Osteoblast (primary cell): Measurements from ENCODE around the gene C3orf18. TPM values are rescaled to one million over a fixed set of nuclear protein-coding genes. Genes with fewer than 3 reads are reported as not detected.
A peak's percentile ranks its signal among the peaks of the same experiment; 100 is the strongest.

Experiments used
- DNase-seq: peaks from one replicate; pipeline ENCODE4 v3.0.0; 2011; ENCODE audit warnings: low spot score, mixed read lengths; ENCODE audit not compliant: insufficient read length; ENCODE audit errors: missing footprints
- H2AFZ ChIP-seq: 2 replicates; pipeline ENCODE4 v1.6.0; 2011; ENCODE audit warnings: mild to moderate bottlenecking, low read length
- H3K27ac ChIP-seq: 2 replicates; pipeline ENCODE4 v1.5.1; 2011; ENCODE audit warnings: mild to moderate bottlenecking, low read depth, low read length, moderate library complexity
- H3K27me3 ChIP-seq: 2 replicates; pipeline ENCODE4 v1.6.0; 2012; ENCODE audit warnings: mild to moderate bottlenecking, control low read depth, inconsistent platforms, low read length, moderate library complexity; ENCODE audit not compliant: insufficient read depth
- H3K36me3 ChIP-seq: 2 replicates; pipeline ENCODE4 v1.5.1; 2011; ENCODE audit warnings: mild to moderate bottlenecking, low read length, control low read depth, moderate library complexity; ENCODE audit not compliant: insufficient read depth
- H3K4me1 ChIP-seq: 2 replicates; pipeline ENCODE4 v1.5.1; 2011; ENCODE audit warnings: mild to moderate bottlenecking, low read length, control low read depth, moderate library complexity; ENCODE audit not compliant: insufficient read depth
- H3K4me2 ChIP-seq: 2 replicates; pipeline ENCODE4 v1.6.0; 2011; ENCODE audit warnings: mild to moderate bottlenecking, low read length; ENCODE audit not compliant: insufficient read depth
- H3K4me3 ChIP-seq: fragments of 200-600 bp; sonication (generic); 3 replicates; pipeline ENCODE4 v1.5.1; 2012; ENCODE audit warnings: mild to moderate bottlenecking, low read length, inconsistent platforms; ENCODE audit not compliant: insufficient read depth
- H3K79me2 ChIP-seq: 2 replicates; pipeline ENCODE4 v1.6.0; 2012; ENCODE audit warnings: mild to moderate bottlenecking, low read length, control low read depth, inconsistent platforms; ENCODE audit not compliant: insufficient read depth
- H3K9me3 ChIP-seq: 2 replicates; pipeline ENCODE4 v1.5.1; 2011; ENCODE audit warnings: low read depth, low read length, control low read depth
- H4K20me1 ChIP-seq: 2 replicates; pipeline ENCODE4 v1.6.0; 2012; ENCODE audit warnings: mild to moderate bottlenecking, low read length, control low read depth; ENCODE audit not compliant: insufficient read depth
- total RNA-seq: library from RNA; depleted of rRNA; stranded (reverse); fragments of >200 nt; gene quantifications from 2 replicates; pipeline ENCODE4 v1.2.3, GENCODE V29; 2012
- TF ChIP-seq, protein P1 (sequence below): IDR thresholded peaks from 2 replicates; pipeline ENCODE4 v1.5.1; 2011; ENCODE audit warnings: mild to moderate bottlenecking, low read depth, low read length, moderate library complexity; ENCODE audit errors: extremely low read depth

Gene C3orf18
- total RNA-seq, 1 donor = 18.8 TPM

DNA sequence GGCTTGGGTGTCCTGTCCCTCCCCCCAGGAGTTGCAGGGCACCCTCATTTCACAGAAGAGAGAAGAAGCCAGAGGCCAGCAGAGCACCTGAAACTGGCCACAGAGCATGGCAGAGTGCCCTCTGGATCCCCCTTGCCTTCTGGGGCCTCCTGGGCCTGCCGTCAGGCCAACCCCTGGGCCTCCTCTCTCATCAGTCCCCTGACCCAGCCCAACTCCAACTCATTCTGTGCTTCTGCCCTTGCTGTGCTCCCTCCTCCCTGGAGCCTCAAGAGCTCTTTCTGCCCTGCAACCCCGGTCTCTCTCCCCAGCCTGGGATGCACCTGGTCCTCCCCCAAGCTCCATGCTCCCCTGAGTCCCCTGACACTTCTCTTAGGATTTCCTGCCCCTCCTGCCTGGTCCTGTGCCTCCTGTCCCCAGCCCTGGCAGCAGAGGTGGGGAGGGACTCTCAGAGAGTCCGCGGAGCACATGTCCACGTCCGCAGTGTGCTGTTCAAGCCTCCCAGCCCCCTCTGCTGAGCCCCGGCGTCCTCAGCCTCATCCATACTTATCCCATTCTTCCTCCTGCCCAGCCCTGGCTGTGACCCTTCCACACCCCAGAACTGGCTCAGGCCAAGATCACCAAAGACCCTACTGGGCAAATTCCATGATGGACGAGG, 33.6 kb downstream of the C3orf18 start:
- Histone ChIP-seq H3K4me2 (no peak overlapping the region), H3K27me3 (peaks cover 33% of the 10 kb centered on the region), H3K4me1 (no peaks in the 10 kb centered on the region), H2AFZ (no peak overlapping the region), H3K9me3 (no peaks in the 10 kb centered on the region), H3K79me2 (no peaks in the 10 kb centered on the region), H3K27ac (no peak overlapping the region), H3K4me3 (no peak overlapping the region), H3K36me3 (no peaks in the 10 kb centered on the region), H4K20me1 (no peaks in the 10 kb centered on the region)
- no peak for DNase-seq
- TF ChIP-seq, protein P1, sequence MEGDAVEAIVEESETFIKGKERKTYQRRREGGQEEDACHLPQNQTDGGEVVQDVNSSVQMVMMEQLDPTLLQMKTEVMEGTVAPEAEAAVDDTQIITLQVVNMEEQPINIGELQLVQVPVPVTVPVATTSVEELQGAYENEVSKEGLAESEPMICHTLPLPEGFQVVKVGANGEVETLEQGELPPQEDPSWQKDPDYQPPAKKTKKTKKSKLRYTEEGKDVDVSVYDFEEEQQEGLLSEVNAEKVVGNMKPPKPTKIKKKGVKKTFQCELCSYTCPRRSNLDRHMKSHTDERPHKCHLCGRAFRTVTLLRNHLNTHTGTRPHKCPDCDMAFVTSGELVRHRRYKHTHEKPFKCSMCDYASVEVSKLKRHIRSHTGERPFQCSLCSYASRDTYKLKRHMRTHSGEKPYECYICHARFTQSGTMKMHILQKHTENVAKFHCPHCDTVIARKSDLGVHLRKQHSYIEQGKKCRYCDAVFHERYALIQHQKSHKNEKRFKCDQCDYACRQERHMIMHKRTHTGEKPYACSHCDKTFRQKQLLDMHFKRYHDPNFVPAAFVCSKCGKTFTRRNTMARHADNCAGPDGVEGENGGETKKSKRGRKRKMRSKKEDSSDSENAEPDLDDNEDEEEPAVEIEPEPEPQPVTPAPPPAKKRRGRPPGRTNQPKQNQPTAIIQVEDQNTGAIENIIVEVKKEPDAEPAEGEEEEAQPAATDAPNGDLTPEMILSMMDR = no peak

DNA sequence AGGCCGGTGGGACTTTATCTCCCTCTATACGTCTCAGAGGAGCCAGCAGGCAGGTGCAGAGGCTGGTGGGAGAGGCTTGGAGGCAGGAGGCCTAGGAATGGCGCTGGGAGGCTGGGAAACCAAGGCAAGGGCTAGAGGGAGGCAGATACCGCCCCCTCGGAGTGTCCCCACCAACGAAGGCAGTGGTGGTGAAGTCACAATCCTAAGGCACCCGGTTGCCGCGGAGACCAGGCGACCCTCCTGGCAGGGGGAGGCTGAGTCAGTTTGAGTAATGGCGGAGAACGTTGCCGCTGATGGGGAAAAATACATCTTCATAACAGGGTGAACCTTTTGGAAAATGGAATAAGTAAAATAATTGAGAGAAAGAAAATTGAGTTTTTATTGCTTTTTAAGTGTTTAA, 34.2 kb downstream of the C3orf18 start:
- H3K9me3 ChIP-seq = no peaks in the 10 kb centered on the region
- no peak overlapping the region for H2AFZ ChIP-seq
- H3K79me2 ChIP-seq = no peaks in the 10 kb centered on the region
- no peaks in the 10 kb centered on the region for H3K36me3 ChIP-seq
- H4K20me1 ChIP-seq = no peaks in the 10 kb centered on the region
- H3K27ac ChIP-seq = no peak overlapping the region
- peaks cover 33% of the 10 kb centered on the region for H3K27me3 ChIP-seq
- no peak overlapping the region for H3K4me3 ChIP-seq
- no peak overlapping the region for H3K4me2 ChIP-seq
- no peaks in the 10 kb centered on the region for H3K4me1 ChIP-seq
- TF ChIP-seq, protein P1 = no peak
- no peak for DNase-seq

DNA sequence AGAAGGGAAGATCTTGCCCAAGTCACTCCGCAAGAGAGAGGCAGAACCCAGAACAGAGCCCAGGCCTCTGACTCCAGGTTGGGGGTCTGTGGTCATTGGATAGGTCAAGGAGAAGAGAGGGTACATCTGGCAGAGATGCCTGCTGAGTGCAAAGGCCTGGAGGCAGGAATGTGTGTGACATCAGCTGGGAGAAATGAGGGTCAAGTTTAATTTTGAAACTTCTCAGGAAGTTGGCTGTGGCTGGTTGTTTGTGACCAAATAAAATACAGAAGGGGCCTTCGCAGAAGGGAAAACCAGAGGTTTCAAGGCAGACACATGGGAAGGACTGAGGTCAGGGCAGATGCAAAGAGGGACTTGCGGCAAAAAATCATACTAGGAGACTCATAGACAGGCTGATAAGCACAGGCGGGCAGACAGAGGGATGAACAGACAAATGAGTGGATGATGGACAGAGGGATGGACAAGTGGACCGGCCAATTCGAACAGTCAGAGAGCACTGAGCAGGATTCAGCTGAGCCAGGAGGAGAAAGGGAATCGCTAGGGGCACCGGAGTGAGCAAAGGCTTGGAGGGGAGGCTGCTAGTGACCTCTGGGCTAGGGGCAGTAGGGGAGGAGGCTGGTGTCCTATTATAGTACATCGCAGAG, 35.4 kb downstream of the C3orf18 start:
- Histone ChIP-seq H3K4me2 (no peak overlapping the region), H3K4me3 (no peak overlapping the region), H3K36me3 (no peaks in the 10 kb centered on the region), H3K9me3 (no peaks in the 10 kb centered on the region), H2AFZ (no peak overlapping the region), H3K79me2 (no peaks in the 10 kb centered on the region), H4K20me1 (no peaks in the 10 kb centered on the region), H3K27me3 (peaks cover 31% of the 10 kb centered on the region), H3K4me1 (no peaks in the 10 kb centered on the region), H3K27ac (no peak overlapping the region)
- no peak for DNase-seq
- TF ChIP-seq, protein P1 = peak; percentile 17

DNA sequence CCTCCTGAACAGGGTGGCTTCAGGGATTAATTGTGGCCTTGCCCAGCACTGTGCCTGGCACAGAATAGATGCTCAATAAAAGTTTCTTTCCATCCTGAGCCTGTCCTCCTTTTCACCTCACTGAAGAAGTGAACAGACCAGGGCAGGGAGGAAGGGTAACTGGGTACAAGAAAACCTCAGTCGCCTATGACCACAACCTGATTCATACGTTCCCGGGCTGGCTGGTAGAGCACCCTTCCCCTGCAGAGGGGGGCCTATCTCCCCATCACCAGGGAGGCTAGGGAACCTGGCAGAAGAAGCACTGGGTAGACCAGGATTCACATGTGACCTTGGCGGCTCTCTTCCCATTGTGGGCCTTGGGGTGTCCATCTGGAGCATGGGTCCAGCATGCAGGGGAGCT, 36.3 kb downstream of the C3orf18 start:
- Histone ChIP-seq H3K9me3 (no peaks in the 10 kb centered on the region), H3K79me2 (no peaks in the 10 kb centered on the region), H2AFZ (no peak overlapping the region), H3K36me3 (no peaks in the 10 kb centered on the region), H4K20me1 (no peaks in the 10 kb centered on the region), H3K4me2 (no peak overlapping the region), H3K27me3 (peaks cover 30% of the 10 kb centered on the region), H3K4me3 (no peak overlapping the region), H3K4me1 (no peaks in the 10 kb centered on the region), H3K27ac (no peak overlapping the region)
- TF ChIP-seq, protein P1 = no peak
- no peak for DNase-seq
